Measurements from ENCODE around the gene PSMC3IP.

The PSMC3IP gene

DNA sequence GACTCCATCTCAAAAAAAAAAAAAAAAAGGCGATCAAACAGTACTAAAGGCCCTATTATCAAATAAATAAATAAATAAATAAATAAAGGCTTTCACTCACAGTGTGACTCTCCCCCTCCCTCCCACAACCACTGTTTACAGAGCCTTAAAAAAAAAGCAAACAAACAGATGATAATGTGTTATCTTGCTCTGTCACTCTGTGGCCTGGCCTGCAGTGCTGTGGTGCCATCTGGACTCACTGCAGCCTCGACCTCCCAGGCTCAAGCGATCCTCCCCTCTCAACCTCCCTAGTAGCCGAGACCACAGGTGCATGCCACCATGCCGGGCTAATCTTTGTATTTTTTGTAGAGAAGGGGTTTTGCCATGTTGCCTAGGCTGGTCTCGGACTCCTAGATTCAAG, 49.6 kb downstream of the PSMC3IP start:
- no peak for DNase-seq (ENCODE audit: low spot score)
- no peak for TF ChIP-seq CTCF (IDR thresholded peaks at IDR 0.05)
- H3K4me3 ChIP-seq, result no peak overlapping the region
- no peak overlapping the region for H3K27ac ChIP-seq

DNA sequence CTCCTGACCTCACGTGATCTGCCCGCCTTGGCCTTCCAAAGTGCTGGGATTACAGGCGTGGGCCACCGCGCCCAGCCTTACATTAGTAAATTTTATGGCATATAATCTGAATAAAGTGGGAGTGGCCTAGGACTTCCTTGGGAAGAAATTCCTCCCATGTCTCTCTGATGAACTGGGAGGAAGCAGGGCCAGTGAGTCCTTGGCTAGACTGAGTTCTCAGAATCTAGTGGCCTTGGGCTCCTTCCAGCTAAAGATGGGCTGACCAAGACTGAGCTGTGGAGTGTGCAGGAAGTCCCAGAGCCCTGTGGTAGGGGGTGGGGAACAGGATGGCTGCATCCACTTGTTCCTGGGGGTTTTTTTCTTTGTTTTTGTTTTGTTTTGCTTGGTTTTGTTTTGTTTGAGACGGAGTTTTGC, 51.5 kb downstream of the PSMC3IP start:
- DNase-seq (ENCODE audit: low spot score), result peak; percentile 70
- Histone ChIP-seq H3K27ac (peak overlapping the region; percentile 25 to 98), H3K4me3 (no peak overlapping the region)
- no peak for TF ChIP-seq CTCF (IDR thresholded peaks at IDR 0.05)

GRCh38 chr17:42525221-42525620, 52.3 kb downstream of the PSMC3IP start:
- Histone ChIP-seq H3K27ac (peak overlapping the region; percentile 93 to 98), H3K4me3 (no peak overlapping the region)
- no peak for DNase-seq (ENCODE audit: low spot score)
- no peak for TF ChIP-seq CTCF (IDR thresholded peaks at IDR 0.05)

DNA sequence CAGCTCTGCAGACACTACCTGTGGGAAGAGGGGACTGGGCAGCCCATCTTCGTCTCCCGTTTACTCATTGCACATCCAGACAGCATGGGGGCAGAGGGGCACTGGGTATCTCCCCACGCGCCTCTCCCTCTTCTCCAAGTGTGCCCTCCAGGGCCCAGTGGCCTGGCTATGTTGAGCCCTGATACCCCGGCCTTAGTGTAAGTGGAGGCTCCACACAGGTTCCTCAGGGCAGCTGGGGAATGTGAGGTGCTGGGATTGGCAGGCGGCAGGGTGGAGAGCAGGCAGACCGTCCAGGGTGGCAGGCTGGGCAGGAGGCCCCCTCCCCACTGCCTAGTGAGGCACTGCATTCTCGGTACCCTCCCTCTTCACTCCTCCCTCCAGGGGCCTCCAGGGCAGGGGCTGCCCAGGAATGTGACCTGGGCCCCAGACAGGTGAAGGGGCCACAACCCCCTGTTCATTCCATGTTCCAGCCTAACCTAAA, 54.7 kb downstream of the PSMC3IP start:
- Histone ChIP-seq H3K27ac (peak overlapping the region; percentile 93 to 98), H3K4me3 (no peak overlapping the region)
- no peak for TF ChIP-seq CTCF (IDR thresholded peaks at IDR 0.05)
- DNase-seq (ENCODE audit: low spot score), result peak; percentile 74

Measured in coronary artery (tissue), 2 donors.